GM13976 (cell line): ENCODE measurements around the gene HDAC7.

Experiments
- DNase-seq: peaks from one replicate; pipeline ENCODE4 v3.0.0; 2012; ENCODE audit warnings: low spot score
- CTCF ChIP-seq: IDR thresholded peaks from 2 replicates; pipeline ENCODE4 v1.5.1; 2012; ENCODE audit warnings: borderline replicate concordance, mild to moderate bottlenecking; ENCODE audit not compliant: insufficient read depth; ENCODE audit errors: extremely low read depth, missing control alignments, control extremely low read depth
- in situ Hi-C: fragments of 300-500 bp; cut with MboI; formaldehyde crosslinking; loops from one replicate; pipeline ENCODE4 v1.12.0; 2022; ENCODE audit warnings: low sequenced_read_pairs, mixed read lengths, inconsistent platforms; ENCODE audit not compliant: unreplicated experiment

The HDAC7 gene

GRCh38 chr12:47741340-47741703, 78.4 kb downstream of the HDAC7 start:
- no peak for DNase-seq
- in situ Hi-C loops: no loop called here
- no peak for TF ChIP-seq CTCF

GRCh38 chr12:47740606-47741339, 78.9 kb downstream of the HDAC7 start:
- no peak for DNase-seq
- in situ Hi-C loops: no loop called here
- no peak for TF ChIP-seq CTCF

- in situ Hi-C loops: loop anchor here (10.0 kb wide), 1 partner anchor 95 kb away; no protein-coding TSS in a partner anchor
- DNase-seq: peak; percentile 82
These were observed 79.7 kb downstream of the HDAC7 start for GRCh38 chr12:47739979-47740378.

GRCh38 chr12:47739297-47739696, 80.4 kb downstream of the HDAC7 start:
- no peak for DNase-seq
- in situ Hi-C loops: loop anchor here (10.0 kb wide), 1 partner anchor 96 kb away; no protein-coding TSS in a partner anchor
- TF ChIP-seq CTCF: no peak

More at GRCh38 chr12:47739979-47740378, 79.7 kb downstream of the HDAC7 start:
- TF ChIP-seq CTCF: no peak

- no peak for DNase-seq
- TF ChIP-seq CTCF: no peak
- in situ Hi-C loops: loop anchor here (10.0 kb wide), 1 partner anchor 97 kb away; no protein-coding TSS in a partner anchor
These were observed 81.6 kb downstream of the HDAC7 start for GRCh38 chr12:47737936-47738594.

GRCh38 chr12:47736877-47737676, 82.6 kb downstream of the HDAC7 start:
- no peak for DNase-seq
- in situ Hi-C loops: loop anchor here (10.0 kb wide), 1 partner anchor 98 kb away; no protein-coding TSS in a partner anchor
- TF ChIP-seq CTCF: no peak
